HEK293T (cell line): ENCODE data around the gene FRRS1.

Experiments used
- BHLHE40 ChIP-seq: fragments of 450-650 bp; IDR thresholded peaks from 2 replicates; pipeline ENCODE4 v1.6.1; 2016; ENCODE audit warnings: mild to moderate bottlenecking, moderate library complexity, borderline replicate concordance
- CTBP1 ChIP-seq: fragments of 450-650 bp; IDR thresholded peaks from 2 replicates; pipeline ENCODE4 v1.6.1; 2016; ENCODE audit warnings: borderline replicate concordance
- FOXA1 ChIP-seq: fragments of 450-650 bp; IDR thresholded peaks from 2 replicates; pipeline ENCODE4 v1.6.1; 2016; ENCODE audit warnings: mild to moderate bottlenecking
- FOXK2 ChIP-seq: fragments of 450-650 bp; IDR thresholded peaks from 2 replicates; pipeline ENCODE4 v1.6.1; 2016; ENCODE audit warnings: mild to moderate bottlenecking
- PKNOX1 ChIP-seq: fragments of 450-650 bp; IDR thresholded peaks from 2 replicates; pipeline ENCODE4 v1.6.1; 2016
- SP1 ChIP-seq: fragments of 450-650 bp; IDR thresholded peaks from 2 replicates; pipeline ENCODE4 v1.6.1; 2017
- TARDBP ChIP-seq: fragments of 450-650 bp; IDR thresholded peaks from 2 replicates; pipeline ENCODE4 v1.6.1; 2016

- TF ChIP-seq FOXA1: no peak
- no peak for TF ChIP-seq FOXK2
- no peak for TF ChIP-seq TARDBP
- no peak for TF ChIP-seq BHLHE40
- no peak for TF ChIP-seq SP1
- no peak for TF ChIP-seq CTBP1
- no peak for TF ChIP-seq PKNOX1
Measured at GRCh38 chr1:99700020-99700419, 66.4 kb downstream of the FRRS1 start.
